GM04503 (cell line): ENCODE measurements around the gene WBP4.

Experiments
- DNase-seq: peaks from one replicate; pipeline ENCODE4 v3.0.0-alpha.2; 2012; ENCODE audit warnings: low read depth

WBP4 gene

DNA sequence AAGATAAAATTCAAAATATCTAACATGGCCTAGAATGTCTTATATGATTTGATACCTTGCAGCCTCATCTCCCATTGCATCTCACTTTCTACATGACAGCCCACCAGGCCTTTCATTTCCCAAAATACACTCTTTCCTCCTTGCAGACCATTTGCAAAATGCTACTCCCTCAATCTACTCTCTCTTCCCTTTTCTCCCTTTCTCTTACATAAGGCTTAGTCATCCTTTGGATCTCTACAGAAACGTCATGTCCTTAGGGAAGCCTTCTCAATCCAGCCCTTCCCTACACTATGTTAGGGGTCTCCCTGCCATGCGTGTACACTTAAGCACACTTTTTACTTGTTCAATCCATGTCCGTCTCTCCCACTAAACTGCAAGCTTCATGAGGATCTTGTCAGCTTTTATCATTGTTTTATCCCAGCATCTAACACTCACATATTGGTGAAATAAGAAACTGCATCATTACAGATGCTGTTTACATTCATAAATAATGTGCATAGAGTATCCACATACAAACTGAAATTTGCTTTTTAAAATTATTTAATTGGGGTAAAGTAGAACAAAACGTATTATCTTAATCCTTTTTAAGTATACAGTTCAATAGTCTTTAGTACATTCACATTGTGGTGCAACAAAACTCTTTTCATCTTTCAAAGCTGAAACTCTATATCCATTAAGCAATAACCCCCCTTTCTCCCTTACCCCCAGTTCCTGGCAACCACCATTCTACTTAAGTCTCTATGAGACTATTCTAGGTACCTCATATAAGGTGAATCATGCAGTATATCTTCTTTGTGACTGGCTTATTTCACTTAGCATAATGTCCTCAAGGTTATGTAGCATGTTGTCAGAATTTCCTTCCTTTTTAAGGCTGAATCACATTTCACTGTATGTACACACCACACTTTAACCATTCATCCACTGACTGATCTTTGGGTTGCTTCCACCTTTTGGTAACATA lies 11.5 kb upstream of the WBP4 start:
- no peak for DNase-seq

DNA sequence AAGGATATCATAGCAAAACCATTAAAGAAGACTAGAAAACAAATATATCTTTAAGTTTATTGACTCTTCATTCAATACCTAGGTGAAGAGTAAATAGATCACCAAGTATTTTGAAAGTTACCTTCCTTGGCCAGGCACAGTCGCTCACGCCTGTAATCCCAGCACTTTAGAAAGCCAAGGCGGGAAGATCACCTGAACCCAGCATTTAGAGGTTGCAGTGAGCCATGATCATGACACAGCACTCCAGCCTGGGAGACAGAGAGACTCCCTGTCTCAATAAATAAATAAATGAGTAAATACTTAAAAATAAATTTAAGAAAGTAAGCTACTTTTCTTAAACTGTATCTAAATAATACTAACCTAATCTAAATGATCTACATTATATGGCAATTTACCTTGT lies 8.9 kb upstream of the WBP4 start:
- DNase-seq = no peak

DNA sequence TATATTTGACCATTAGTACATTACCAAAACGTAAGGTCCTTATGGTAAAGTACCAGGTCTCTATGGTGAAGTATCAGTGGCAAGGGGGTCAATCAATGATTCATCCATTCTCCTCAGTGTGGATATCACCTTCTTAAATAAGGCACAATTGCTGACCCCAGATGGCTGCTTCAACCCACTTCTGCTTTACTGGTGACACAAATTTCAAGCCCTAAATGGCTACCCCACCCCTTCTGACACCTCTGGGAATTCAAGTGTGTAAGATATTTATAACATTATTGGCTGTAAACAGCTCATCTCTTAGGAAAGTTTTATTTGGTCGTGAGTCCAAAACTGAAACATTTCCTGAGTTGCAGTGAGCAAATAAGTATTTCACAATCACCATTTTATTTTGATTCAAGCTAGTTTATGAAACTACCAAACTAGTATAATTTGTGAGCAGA lies 7.9 kb upstream of the WBP4 start:
- peak; percentile 72 for DNase-seq

DNA sequence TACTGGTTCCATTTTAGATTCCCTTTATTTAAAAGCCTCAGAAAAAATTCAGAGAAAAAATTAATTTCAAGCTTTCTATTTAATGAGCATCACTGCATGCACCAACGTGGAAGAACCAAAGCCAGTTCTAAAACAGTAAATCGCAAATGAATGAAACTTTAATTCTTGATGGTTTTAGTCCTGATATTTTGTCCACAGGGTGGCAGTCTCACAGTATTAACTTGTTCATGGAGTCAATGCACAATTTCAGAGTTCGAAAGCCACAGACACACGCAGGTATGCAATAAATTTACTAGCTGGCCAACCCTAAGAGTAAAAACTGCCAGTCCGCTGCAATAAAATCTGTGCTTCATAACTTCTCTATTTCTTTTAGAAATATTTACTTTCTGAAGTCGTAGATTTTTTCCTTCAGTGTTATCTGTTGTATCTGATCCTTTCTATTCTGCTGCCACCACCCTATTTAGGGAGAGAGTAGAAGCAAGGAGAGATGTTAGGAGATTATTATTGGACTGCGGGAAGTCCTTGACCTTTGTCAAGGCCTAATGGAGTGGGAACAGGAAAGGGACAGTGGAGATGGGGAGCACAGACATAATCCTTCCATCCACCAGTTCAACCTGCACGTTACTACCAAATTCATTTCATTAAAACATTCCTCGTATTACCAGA lies 7.0 kb upstream of the WBP4 start:
- DNase-seq = no peak

DNA sequence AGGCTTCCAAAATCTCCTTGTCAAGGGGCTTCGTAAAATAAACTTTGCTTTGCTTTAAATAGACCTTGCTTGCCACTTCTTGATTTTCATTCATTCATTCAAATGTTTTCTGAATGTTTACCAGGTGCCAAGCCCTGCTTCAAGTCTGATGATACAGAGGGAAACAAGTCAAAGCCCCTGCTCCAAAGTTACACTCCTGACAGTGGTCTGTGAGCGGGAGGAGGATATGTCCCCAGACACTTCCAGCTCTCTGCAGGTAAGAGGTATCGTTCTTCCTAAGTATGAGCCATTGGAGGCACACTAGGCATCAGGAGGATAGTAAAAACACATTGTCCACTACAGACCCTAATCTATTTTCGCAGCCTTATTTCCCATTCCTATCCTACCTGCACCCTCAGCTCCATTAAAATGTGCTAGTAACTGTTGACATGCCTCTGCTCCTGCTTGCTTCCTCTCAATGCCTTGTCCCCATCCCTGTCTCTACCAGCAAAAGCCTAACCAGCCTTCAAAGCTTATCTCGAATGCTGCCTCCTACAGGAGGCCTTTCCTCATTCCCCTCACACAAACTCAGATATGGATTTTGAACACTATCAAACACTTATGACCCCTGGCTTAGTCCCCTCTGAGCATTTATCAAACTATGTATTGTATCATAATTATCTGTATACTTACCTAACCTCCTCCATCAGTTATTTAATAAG lies 6.2 kb upstream of the WBP4 start:
- DNase-seq = no peak

DNA sequence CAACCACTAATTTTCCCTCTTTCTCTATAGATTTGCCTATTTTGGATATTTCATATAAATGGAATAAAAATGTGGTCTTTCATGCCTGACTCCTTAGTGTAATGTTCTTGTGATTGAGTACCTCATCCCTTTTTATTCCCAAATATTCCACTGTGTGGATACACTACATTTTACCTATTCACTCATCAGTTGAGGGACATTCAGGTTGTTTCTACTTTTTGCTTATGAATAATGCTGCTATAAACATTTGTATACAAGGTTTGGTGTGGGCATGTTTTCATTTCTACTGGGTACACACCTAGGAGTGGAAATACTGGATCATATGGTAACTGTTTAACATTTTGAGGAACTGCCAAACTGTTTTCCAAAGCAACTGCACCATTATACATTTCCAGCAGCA lies 5.1 kb upstream of the WBP4 start:
- DNase-seq = no peak

DNA sequence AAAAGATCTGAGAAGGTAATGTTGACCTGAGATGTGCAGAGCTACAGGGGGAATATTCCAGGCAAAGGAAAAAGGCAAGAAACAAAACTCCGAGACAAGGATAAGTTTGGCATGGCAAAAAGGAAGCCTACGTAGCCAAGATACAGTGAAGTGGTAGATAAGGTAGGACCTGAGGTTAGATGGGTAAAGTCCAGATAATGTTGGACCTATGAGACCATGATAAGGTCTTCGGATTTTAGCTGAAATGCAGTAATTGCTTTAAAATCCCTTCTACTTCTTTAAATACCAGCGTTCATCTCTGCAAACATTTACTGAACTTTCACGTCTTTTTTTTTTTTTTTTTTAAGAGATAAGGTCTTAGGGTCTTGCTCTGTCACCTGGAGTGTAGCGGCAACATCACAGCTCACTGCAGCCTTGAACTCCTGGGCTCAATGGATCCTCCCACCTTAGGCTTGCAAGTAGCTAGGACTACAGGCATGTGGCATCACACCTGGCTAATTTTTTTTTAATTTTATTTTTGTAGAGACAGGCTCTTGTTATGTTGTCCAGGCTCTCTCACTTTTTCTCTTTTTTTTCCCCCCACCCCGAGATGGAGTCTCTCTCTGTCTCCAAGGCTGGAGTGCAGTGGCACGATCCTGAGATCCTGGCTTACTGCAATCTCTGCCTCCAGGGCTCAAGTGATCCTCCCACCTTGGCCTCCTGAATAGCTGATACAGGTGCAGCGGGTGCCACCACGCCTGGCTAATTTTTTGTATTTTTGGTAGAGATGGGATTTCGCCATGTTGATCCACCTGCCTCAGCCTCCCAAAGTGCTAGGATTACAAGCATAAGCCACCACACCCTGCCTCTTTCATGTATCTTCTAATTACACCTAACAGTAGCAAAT lies 4.2 kb upstream of the WBP4 start:
- DNase-seq = no peak

DNA sequence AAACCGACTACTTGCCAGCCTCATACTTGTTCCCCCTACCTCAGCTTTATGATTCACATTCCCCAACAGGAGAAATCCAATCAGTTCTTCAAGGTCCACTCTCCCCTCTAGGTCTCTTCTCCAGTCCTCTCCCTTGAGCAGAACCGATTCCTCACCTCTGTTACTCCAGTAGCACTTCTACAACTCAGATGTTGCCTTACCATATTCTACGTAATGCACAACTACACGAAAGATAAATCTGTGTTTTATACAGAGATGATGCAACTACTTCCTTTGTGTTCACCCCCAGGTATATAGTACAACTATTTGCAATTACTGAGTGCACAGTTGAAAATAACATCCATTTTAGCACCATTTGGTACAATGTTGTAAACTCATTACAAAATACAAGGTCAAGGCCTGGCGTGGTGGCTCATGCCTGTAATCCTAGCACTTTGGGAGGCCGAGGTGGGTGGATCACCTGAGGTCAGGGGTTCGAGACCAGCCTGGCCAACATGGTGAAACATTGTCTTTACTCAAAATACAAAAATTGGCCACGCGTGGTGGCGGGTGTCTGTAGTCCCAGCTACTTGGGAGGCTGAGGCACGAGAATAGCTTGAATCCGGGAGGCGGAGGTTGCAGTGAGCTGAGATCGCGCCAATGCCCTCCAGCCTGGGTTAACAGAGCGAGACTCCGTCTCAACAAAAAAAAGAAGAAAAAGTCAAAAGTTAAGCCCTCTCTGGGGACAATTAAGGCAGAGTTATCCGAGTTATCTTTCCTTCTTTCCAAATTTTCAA lies 2.8 kb upstream of the WBP4 start:
- no peak for DNase-seq

DNA sequence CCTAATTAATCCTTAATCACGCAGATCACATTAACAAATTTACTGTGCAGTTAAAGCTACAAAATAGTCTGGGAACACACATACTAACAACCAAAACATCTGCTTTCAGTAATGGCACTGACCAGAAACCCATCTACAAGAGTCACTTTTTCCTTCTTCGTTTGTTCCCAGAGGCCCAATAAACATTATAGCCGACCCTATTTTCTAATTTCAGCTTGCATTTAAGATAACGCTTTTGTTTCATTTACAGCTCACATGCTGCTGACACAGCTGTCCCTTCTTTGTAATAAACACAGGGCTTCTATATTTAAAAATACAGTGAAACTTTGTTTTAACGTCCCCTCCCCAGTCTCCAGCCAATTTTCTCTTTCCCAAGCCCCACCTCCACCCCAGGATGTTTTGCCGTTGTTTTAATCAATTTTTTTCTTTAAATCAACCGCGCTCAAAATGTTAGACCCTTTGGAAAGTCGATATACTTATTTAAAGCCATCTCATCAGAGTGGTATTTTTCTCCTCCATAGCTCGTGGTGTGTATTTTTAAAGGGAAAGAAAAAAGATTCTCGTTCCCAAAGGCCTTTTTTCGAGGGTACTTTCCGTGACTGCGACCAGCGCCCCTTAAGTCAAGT lies 1.7 kb upstream of the WBP4 start:
- DNase-seq = no peak

DNA sequence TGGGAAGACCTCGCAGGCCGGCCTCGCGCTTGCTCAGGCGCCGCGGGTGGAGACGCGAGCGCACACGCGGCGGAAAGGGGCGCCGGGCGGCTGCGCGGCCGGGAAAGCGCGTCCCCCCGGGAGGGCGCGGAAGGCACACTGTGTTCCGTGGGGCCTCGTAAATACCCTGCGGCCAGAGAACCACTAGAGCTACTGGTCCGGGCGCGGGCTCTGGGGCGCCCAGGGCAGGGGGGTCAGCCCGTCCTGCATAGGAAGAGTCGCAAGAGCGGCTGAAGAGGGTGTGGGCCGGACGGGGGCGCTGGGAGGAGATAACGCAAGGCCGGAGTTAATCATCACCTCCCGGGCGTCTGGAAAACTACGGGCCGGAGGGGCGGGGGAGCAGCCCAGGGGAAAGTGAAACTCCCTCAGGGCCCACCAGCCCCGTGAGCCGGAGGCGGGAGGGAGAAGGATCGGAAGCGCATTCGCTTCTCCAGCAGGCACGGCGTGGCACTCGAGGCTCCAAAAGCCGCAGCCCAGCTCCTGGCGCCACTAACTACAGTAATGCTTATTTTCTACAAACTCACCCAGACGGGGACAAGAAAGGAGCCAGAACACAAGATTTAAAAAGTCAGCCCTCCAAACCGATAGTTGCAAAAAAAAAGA lies 1.1 kb upstream of the WBP4 start:
- no peak for DNase-seq

DNA sequence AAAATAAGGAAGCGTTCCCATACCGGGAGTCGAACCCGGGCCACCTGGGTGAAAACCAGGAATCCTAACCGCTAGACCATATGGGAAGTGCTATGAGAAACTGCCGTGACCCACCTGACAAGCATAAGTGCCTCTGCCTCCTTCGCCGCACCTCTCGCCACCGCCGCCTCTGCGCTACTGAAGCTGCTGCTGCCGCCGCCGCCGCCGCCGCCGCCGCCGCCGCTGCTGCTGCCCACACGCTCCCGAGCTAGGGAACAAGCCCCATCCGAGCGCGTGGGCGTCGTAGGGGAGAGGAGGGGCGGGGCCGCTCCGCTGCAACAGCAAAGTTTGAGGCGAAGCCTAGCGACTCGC lies 610 bp upstream of the WBP4 start:
- no peak for DNase-seq

DNA sequence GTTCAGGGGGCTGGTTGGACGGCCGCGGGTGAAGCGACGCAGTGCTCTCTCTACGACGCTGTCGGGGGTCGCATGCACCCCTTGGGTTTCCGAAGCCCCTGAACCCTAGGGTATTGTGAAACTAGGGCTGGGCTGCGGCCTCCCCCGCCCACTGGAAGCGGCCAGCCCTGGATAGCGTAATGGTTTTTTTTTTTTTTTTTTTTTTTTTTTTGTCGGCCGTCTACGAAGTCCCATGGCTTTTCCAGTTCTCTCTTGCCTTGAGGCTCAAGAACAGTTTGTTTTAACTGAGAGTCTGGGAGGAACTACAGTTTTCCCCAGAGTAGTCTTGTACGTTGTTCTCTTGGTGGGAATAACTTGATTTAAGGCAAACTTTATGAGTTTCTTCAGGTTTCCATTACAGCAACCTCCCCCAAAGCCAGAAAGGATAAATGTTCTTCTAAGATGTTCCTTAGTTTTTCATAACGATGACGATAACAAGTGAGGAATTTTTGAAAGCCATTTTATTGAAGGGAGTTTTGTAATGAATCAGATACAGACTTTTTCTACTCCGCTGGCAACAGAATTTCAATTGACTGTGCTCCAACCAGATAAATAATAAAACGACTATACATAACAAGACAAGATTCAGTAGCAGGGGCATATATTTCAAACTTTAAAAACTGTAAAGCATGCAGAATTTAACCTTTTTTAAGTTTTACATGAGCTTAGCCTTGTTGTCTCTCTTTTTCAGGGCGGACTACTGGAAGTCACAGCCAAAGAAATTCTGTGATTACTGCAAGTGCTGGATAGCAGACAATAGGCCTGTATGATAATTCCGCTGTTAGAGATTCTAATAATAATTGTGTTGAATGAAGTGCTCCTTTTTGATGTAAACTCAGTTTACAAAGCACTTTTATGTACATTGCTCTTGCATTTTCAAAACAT lies 867 bp downstream of the WBP4 start:
- no peak for DNase-seq

DNA sequence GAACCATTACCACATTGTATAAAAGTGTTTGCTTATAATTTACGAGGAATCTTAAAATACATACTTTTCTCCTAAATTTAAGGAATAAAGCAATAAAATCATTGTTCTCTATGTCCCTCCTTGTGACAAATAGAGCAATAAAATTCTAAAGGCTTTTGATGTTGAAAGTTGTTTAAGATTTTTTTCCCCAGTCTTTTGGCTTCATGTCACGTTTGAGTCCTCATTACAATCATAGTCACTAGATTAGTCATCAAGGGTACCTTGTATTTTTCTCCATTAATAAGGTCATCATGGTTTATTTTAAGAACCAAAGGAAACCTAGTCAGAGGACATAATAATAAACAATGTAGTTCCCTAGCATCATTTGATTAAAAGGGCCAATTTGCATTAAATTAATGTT lies 3.2 kb downstream of the WBP4 start:
- peak; percentile 88 for DNase-seq

DNA sequence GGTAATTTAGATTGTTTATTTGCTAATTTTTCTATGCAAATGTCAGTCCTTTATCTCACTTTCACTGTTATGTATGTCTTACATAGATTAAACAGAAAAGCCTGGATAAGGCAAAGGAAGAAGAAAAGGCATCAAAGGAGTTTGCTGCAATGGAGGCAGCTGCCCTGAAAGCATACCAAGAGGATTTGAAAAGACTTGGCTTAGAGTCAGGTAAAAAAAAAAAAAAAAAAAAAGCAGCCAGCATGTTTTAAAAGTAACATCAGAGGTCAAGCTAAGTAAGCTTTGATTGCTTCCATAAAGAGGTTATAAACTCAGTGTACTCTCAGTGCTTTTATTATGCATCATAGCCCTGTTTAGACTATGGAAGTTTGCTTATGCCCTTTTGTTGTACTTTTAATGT lies 3.8 kb downstream of the WBP4 start:
- DNase-seq = peak; percentile 63

DNA sequence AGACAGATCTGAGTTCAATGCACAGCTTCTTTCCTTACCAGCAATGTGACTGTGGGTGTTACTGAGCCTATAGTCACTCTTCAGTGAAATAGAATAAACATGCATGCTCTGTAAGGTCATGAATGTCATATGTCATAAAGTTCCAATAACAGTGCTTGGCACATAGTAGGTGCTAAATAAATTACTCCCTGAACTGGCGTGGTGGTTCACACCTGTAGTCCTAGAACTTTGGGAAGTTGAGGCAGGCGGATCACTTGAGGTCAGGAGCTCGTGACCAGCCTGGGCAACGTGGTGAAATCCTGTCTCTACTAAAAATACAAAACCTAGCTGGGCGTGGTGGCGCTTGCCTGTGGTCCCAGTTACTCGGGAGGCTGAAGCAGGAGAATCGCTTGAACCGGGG lies 13.2 kb downstream of the WBP4 start:
- no peak for DNase-seq

DNA sequence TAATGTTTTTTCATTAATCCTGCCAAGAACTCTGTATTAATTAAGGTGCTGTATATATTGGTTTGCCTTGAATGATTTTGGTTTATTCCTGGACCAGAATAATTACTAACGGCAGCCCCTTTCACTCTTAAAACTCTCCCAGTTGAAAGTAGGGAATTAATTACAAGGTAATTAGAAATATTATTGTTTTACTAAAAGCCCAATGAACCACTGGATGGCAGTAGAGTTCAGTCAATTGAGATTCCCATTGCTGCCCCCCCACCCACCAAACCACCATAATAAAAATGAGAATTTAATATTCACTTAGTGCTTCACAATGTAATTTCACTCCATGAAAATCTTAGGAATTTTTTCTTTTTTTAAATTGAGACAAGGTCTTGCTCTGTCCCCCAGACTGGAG lies 13.7 kb downstream of the WBP4 start:
- DNase-seq = no peak

DNA sequence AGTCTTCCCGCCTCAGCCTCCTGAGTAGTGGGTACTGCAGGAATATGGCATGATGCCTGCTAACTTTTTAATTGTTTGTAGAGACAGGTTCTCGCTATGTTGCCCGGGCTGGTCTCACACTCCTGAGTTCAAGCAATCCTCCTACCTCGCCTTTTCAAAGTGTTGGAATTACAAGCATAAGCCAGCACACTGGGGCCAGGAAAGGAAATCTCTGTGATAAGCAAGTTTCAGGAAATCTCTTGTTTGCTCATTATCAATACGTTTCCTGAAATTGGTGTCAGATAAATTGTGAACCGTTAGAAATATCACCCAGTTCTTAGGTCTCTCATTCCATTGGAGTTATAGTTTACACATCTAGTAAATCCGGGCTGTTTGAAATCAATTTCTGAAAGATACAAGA lies 14.2 kb downstream of the WBP4 start:
- DNase-seq = no peak

DNA sequence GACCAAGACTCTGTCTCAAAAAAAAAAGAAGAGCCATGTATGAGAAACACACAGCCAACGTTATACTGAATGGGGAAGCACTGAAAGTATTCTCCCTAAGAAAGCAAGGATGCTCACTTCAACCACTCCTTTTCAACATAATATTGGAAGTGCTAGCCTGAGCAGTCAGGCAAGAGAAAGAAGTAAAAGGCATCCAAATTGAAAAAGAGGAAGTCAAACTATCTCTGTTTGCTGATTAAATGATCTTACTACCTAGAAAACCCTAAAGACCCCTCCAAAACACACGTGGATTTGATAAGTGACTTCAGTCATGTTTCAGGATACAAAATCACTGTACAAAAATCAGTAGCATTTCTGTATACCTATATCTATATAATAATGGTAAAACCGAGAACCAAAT lies 16.2 kb downstream of the WBP4 start:
- DNase-seq = no peak

DNA sequence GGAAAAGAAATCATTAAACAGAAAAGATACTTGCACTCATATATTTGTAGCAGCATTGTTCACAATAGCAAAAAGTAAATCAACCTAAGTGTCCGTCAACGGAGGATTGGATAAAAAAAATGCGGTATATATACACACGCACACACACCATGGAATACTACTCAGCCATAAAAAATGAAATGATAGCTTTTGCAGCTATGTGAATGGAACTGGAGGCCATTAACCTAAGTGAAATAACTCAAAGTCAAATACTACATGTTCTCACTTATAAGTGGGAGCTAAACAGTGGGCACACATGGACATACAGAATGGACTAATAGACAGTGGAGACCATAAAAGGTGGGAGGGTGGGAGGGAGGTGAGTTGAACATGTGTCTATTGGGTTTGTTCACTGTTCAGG lies 18.4 kb downstream of the WBP4 start:
- DNase-seq = no peak
